ENCODE results near the gene PJVK. TPM values are rescaled to one million over a fixed set of nuclear protein-coding genes. Genes with fewer than 3 reads are reported as not detected.

The PJVK gene
- total RNA-seq, 2 donors from 2014 or later: 5.5 to 6.3 TPM

- peaks cover 73% of the 10 kb centered on the region for H3K36me3 Mint-ChIP-seq (ENCODE audit: low read depth)
- no peaks in the 10 kb centered on the region for H3K27me3 ChIP-seq (ENCODE audit: control insufficient read depth, insufficient read depth, low read length, poor library complexity, severe bottlenecking)
- H3K36me3 ChIP-seq (ENCODE audit: control insufficient read depth, insufficient read depth, low read length): peaks cover 67% of the 10 kb centered on the region
- no peak overlapping the region for H3K4me3 ChIP-seq (ENCODE audit: low read length)
- 96 to 100% methylated on average over 1 of the region's 1 CpG for WGBS, 2 experiments (ENCODE audit: insufficient coverage in 1 of 2, insufficient read length in 1 of 2)
- peaks cover 16% of the 10 kb centered on the region for H3K9me3 Mint-ChIP-seq
- DNase-seq: no peak
- H3K4me1 ChIP-seq (ENCODE audit: control insufficient read depth, insufficient read depth, low read length): no peaks in the 10 kb centered on the region
- H3K27me3 Mint-ChIP-seq (ENCODE audit: insufficient read depth): no peaks in the 10 kb centered on the region
- no peak for TF ChIP-seq CTCF (conservative IDR thresholded peaks at IDR 0.05)
- no peak overlapping the region for H3K27ac Mint-ChIP-seq
- H3K9me3 ChIP-seq (ENCODE audit: control insufficient read depth, low read length): peaks cover 20% of the 10 kb centered on the region
- no peak overlapping the region for H3K9ac ChIP-seq (ENCODE audit: extremely low read depth, low read length, poor library complexity, severe bottlenecking)
- no peak overlapping the region for H3K27ac ChIP-seq (ENCODE audit: low read depth, low read length)
- H3K4me1 Mint-ChIP-seq: no peaks in the 10 kb centered on the region
- H3K4me3 Mint-ChIP-seq: no peak overlapping the region
Observed at GRCh38 chr2:178428396-178428806, 22.8 kb upstream of the PJVK start.

GRCh38 chr2:178429336-178429735, 21.8 kb upstream of the PJVK start:
- Mint-ChIP-seq H3K27ac (no peak overlapping the region), H3K27me3 (ENCODE audit: insufficient read depth) (no peaks in the 10 kb centered on the region), H3K4me1 (no peaks in the 10 kb centered on the region), H3K4me3 (no peak overlapping the region), H3K9me3 (peaks cover 13% of the 10 kb centered on the region), H3K36me3 (ENCODE audit: low read depth) (peaks cover 75% of the 10 kb centered on the region)
- peaks cover 77% of the 10 kb centered on the region for H3K36me3 ChIP-seq (ENCODE audit: control insufficient read depth, insufficient read depth, low read length)
- DNase-seq: no peak
- no peak for TF ChIP-seq CTCF (conservative IDR thresholded peaks at IDR 0.05)
- H3K9me3 ChIP-seq (ENCODE audit: control insufficient read depth, low read length): peaks cover 20% of the 10 kb centered on the region
- H3K4me1 ChIP-seq (ENCODE audit: control insufficient read depth, insufficient read depth, low read length): no peaks in the 10 kb centered on the region
- H3K4me3 ChIP-seq (ENCODE audit: low read length): no peak overlapping the region
- H3K27ac ChIP-seq (ENCODE audit: low read depth, low read length): no peak overlapping the region
- H3K9ac ChIP-seq (ENCODE audit: extremely low read depth, low read length, poor library complexity, severe bottlenecking): no peak overlapping the region
- no peaks in the 10 kb centered on the region for H3K27me3 ChIP-seq (ENCODE audit: control insufficient read depth, insufficient read depth, low read length, poor library complexity, severe bottlenecking)

GRCh38 chr2:178436662-178437061, 14.5 kb upstream of the PJVK start:
- Histone ChIP-seq H3K4me3 (ENCODE audit: low read length) (no peak overlapping the region), H3K27me3 (ENCODE audit: control insufficient read depth, insufficient read depth, low read length, poor library complexity, severe bottlenecking) (no peaks in the 10 kb centered on the region), H3K4me1 (ENCODE audit: control insufficient read depth, insufficient read depth, low read length) (no peaks in the 10 kb centered on the region), H3K36me3 (ENCODE audit: control insufficient read depth, insufficient read depth, low read length) (peaks cover 98% of the 10 kb centered on the region), H3K9me3 (ENCODE audit: control insufficient read depth, low read length) (no peaks in the 10 kb centered on the region), H3K9ac (ENCODE audit: extremely low read depth, low read length, poor library complexity, severe bottlenecking) (no peak overlapping the region), H3K27ac (ENCODE audit: low read depth, low read length) (no peak overlapping the region)
- Mint-ChIP-seq H3K36me3 (ENCODE audit: low read depth) (peaks cover 73% of the 10 kb centered on the region), H3K27me3 (ENCODE audit: insufficient read depth) (no peaks in the 10 kb centered on the region), H3K9me3 (no peaks in the 10 kb centered on the region), H3K4me1 (no peaks in the 10 kb centered on the region), H3K4me3 (no peak overlapping the region), H3K27ac (no peak overlapping the region)
- 98 to 100% methylated on average over 2 of the region's 2 CpGs for WGBS, 2 experiments (ENCODE audit: insufficient coverage in 1 of 2, insufficient read length in 1 of 2)
- no peak for TF ChIP-seq CTCF (conservative IDR thresholded peaks at IDR 0.05)
- DNase-seq: no peak

All from endodermal cell (in vitro differentiated cells).